ENCODE data around the gene PANX2.
A peak's percentile ranks its signal among the peaks of the same experiment; 100 is the strongest.
"Not testable (repeated sequence)": the region's sequence is repeated elsewhere in the genome, so short reads cannot be mapped to it uniquely, and the experiment has no call there.

The PANX2 gene

GRCh38 chr22:50170453-50171318 is at the start of gene PANX2:
PANX2 (plus strand) TSS chr22:50170731; CDS start chr22:50170731, 0 bp downstream.
- DNase-seq = no peak

- DNase-seq = no peak
These were observed 49.3 kb upstream of the PANX2 start for GRCh38 chr22:50121202-50121740.

GRCh38 chr22:50123119-50123518 is 47.4 kb upstream of the PANX2 start:
- DNase-seq = no peak

- DNase-seq = no peak
These were observed 45.5 kb upstream of the PANX2 start for GRCh38 chr22:50125029-50125428.

- DNase-seq = no peak
These were observed 41.3 kb upstream of the PANX2 start for GRCh38 chr22:50129121-50129736.

GRCh38 chr22:50131894-50132293 is 38.6 kb upstream of the PANX2 start:
- DNase-seq = no peak

GRCh38 chr22:50134481-50134880 is 36.0 kb upstream of the PANX2 start:
- no peak for DNase-seq

GRCh38 chr22:50136581-50137015 is 33.9 kb upstream of the PANX2 start:
- DNase-seq = no peak

- not testable (repeated sequence) for DNase-seq
These were observed 33.3 kb upstream of the PANX2 start for GRCh38 chr22:50137277-50137676.

GRCh38 chr22:50138041-50138440 is 32.5 kb upstream of the PANX2 start:
- DNase-seq = no peak

GRCh38 chr22:50138988-50139387 is 31.5 kb upstream of the PANX2 start:
- DNase-seq = no peak

GRCh38 chr22:50139843-50140415 is 30.6 kb upstream of the PANX2 start:
- no peak for DNase-seq

- no peak for DNase-seq
These were observed 29.9 kb upstream of the PANX2 start for GRCh38 chr22:50140615-50141014.

- no peak for DNase-seq
These were observed 29.1 kb upstream of the PANX2 start for GRCh38 chr22:50141462-50141861.

- DNase-seq = no peak
These were observed 28.6 kb upstream of the PANX2 start for GRCh38 chr22:50141891-50142363.

- DNase-seq = no peak
These were observed 27.4 kb upstream of the PANX2 start for GRCh38 chr22:50143096-50143495.

- no peak for DNase-seq
These were observed 26.4 kb upstream of the PANX2 start for GRCh38 chr22:50144005-50144614.

- no peak for DNase-seq
These were observed 24.7 kb upstream of the PANX2 start for GRCh38 chr22:50145721-50146438.

- DNase-seq = peak; percentile 33 to 54
These were observed 23.9 kb upstream of the PANX2 start for GRCh38 chr22:50146439-50147238.

- not testable (repeated sequence) for DNase-seq
These were observed 23.0 kb upstream of the PANX2 start for GRCh38 chr22:50147258-50148165.

Measured in cerebellar nuclear complex (tissue), 1 donor.